OCI-LY7 (cell line): Measurements from ENCODE around the gene CA7.

Experiments used
- EZH2phosphoT487 ChIP-seq: fragments of 200-600 bp; sonication (generic); IDR thresholded peaks from 2 replicates; pipeline ENCODE4 v1.6.1; 2018; ENCODE audit warnings: low read depth, borderline replicate concordance, mild to moderate bottlenecking, mixed run types, antibody characterized with exemption, low read length, moderate library complexity, mixed read lengths
- TF ChIP-seq, protein P1 (sequence below): fragments of 200-600 bp; sonication (generic); conservative IDR thresholded peaks from 2 replicates; pipeline ENCODE4 v1.5.1; 2014; ENCODE audit warnings: mild to moderate bottlenecking, antibody characterized with exemption, low read length, moderate library complexity, mixed read lengths

DNA sequence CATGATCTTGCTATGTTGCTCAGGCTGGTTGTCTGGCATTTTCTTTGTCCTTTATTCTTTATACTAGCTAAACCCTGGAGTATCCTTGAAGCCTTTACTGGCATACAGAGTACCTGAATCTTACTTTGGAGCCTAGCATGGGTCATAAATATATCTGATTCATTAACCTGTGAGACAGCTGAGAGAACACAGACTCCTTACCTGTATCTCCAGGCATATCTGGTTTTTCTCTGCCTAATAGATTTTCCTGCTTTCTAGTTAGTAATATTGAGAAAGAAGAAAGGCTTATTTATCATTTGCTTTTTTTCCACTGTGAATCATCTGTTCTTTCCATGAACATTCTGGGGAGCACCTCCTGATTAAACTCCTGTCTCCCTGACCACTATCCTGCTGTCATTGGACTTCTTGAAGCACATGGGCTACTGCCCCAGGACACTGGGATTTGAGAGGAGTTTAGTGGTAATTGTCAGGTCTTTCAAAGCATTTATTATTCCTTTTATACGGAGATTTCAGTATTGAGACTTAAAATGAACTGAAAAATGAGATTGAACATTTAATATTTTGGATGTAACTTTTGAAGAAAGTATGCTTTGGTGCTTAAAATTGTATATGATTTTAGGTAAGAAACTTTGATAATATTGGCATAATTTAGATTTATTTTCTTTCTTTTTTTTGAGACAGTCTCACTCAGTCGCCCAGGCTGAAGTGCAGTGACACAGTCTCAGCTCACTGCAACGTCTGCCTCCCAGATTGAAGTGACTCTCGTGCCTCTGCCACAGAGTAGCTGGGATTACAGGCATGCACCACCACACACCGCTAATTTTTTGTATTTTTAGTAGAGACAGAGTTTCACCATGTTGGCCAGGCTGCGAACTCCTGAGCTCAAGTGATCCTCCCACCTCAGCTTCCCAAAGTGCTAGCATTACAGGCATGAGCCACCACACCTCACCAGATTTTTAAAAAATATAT, 44.7 kb downstream of the CA7 start:
- TF ChIP-seq, protein P1, sequence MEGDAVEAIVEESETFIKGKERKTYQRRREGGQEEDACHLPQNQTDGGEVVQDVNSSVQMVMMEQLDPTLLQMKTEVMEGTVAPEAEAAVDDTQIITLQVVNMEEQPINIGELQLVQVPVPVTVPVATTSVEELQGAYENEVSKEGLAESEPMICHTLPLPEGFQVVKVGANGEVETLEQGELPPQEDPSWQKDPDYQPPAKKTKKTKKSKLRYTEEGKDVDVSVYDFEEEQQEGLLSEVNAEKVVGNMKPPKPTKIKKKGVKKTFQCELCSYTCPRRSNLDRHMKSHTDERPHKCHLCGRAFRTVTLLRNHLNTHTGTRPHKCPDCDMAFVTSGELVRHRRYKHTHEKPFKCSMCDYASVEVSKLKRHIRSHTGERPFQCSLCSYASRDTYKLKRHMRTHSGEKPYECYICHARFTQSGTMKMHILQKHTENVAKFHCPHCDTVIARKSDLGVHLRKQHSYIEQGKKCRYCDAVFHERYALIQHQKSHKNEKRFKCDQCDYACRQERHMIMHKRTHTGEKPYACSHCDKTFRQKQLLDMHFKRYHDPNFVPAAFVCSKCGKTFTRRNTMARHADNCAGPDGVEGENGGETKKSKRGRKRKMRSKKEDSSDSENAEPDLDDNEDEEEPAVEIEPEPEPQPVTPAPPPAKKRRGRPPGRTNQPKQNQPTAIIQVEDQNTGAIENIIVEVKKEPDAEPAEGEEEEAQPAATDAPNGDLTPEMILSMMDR, result no peak
- no peak for TF ChIP-seq EZH2phosphoT487
